GM13977 (cell line): ENCODE results near the gene NRCAM.

Source experiments
- DNase-seq: peaks from one replicate; pipeline ENCODE4 v3.0.0; 2012; ENCODE audit warnings: low spot score
- in situ Hi-C: fragments of 300-500 bp; cut with MboI; formaldehyde crosslinking; loops from one replicate; pipeline ENCODE4 v1.12.0; 2022; ENCODE audit warnings: low sequenced_read_pairs, low pct_unique_long_range_greater_than_20kb, mixed read lengths, inconsistent platforms; ENCODE audit not compliant: unreplicated experiment
- TF ChIP-seq, protein P1 (sequence below): IDR thresholded peaks from 2 replicates; pipeline ENCODE4 v1.5.1; 2012; ENCODE audit warnings: mild to moderate bottlenecking, control low read depth; ENCODE audit not compliant: insufficient read depth; ENCODE audit errors: extremely low read depth, missing control alignments

NRCAM gene

DNA sequence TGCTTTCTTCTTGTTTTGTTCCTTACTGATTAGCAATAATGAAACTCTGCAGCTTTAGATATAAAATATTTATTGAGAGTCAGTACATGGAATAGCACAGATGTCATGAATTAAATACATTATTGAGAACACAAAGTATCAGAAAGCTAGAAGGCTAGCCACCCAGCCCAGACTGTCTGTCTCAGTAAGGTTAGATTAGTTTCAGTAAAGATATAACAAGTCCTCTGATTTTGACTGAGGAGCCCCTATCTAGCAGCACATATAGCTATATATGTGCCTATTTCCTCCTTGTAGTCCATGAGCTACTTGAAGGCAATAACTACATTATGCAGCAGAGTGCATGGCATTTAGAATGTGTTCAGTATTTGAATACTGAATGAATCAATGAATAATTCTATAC, 81.3 kb downstream of the NRCAM start:
- in situ Hi-C loops: no loop called here
- DNase-seq: no peak
- TF ChIP-seq, protein P1, sequence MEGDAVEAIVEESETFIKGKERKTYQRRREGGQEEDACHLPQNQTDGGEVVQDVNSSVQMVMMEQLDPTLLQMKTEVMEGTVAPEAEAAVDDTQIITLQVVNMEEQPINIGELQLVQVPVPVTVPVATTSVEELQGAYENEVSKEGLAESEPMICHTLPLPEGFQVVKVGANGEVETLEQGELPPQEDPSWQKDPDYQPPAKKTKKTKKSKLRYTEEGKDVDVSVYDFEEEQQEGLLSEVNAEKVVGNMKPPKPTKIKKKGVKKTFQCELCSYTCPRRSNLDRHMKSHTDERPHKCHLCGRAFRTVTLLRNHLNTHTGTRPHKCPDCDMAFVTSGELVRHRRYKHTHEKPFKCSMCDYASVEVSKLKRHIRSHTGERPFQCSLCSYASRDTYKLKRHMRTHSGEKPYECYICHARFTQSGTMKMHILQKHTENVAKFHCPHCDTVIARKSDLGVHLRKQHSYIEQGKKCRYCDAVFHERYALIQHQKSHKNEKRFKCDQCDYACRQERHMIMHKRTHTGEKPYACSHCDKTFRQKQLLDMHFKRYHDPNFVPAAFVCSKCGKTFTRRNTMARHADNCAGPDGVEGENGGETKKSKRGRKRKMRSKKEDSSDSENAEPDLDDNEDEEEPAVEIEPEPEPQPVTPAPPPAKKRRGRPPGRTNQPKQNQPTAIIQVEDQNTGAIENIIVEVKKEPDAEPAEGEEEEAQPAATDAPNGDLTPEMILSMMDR: no peak

DNA sequence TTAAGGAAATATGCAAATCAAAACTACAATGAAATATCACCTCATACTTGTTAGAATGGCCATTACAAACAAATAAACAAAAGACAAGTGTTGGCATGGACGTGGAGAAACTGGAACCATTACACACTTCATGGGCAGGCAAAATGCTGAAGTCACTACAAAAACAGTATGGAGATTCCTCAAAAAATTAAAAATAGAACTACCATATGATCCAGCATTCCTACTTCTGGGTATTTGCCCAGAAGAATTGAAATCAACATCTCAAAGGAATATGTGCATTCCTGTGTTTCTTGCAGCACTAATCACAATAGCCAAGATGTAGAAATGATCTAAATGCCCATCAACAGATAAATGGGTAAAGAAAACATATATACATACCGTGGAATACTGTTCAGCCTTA, 83.6 kb downstream of the NRCAM start:
- in situ Hi-C loops: no loop called here
- DNase-seq: no peak
- TF ChIP-seq, protein P1: no peak

DNA sequence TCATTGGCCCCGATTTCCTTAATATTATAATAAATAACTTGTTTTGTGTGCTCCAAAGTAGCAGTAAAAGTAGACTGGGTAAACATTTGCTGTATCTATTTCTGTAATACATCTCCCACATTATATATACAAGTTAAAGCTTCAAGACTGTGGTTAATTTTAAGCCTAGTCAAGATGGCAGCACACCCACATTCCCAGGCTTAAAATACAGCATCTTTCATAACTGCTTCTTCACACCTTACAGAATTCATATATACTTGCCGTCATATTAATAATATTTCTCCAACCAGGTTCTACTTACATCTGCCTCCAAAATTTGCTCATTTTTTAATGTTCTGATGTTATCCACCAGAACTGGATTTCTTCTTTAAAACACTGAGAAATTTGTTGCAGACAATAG, 85.6 kb downstream of the NRCAM start:
- no peak for DNase-seq
- TF ChIP-seq, protein P1: no peak
- in situ Hi-C loops: no loop called here

DNA sequence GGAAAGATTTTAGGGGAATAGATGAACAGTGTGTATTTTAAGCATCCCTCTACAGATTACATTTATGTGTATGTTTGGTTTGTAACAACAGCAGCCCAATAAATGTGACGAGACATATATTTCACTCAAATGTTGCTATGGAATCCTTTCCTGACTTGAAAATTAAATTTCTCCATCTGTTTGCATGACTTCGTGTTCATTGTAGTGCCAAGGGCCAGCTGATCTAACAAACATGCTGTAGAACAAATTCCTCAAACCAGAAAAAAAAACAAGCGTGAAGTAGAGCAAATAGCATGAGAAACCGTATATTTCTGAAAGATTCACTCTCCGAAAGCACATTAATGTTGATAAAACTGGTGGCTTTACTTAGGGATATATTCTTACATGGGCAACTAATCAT, 87.8 kb downstream of the NRCAM start:
- in situ Hi-C loops: no loop called here
- TF ChIP-seq, protein P1: no peak
- no peak for DNase-seq

GRCh38 chr7:108367946-108368345, 88.3 kb downstream of the NRCAM start:
- in situ Hi-C loops: no loop called here

GRCh38 chr7:108367314-108367713, 88.9 kb downstream of the NRCAM start:
- in situ Hi-C loops: no loop called here
- no peak for DNase-seq
- TF ChIP-seq, protein P1: no peak

More at GRCh38 chr7:108367946-108368345, 88.3 kb downstream of the NRCAM start:
- DNase-seq: no peak
- TF ChIP-seq, protein P1: no peak

DNA sequence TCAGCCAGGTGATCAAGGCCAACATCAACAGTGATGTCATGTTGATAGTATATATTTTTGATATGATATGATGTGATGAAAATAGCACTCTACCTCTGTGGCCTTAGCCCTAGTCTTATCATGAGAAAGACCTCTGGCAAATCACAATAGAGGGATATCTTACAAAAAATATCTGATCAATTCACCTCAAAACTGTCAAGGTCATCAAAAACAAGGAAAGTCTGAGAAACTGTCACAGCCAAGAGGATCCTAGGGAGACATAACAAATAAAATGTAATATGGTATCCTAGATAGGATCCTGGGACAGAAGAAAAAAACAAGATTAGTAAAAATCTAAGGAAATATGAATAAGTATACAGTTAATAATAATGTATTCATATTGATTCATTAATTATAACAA, 92.6 kb downstream of the NRCAM start:
- no peak for DNase-seq
- in situ Hi-C loops: no loop called here
- TF ChIP-seq, protein P1: no peak
